ENCODE results near the gene S1PR2.
"Not testable (repeated sequence)": the region's sequence is repeated elsewhere in the genome, so short reads cannot be mapped to it uniquely, and the experiment has no call there.

S1PR2 gene

DNA sequence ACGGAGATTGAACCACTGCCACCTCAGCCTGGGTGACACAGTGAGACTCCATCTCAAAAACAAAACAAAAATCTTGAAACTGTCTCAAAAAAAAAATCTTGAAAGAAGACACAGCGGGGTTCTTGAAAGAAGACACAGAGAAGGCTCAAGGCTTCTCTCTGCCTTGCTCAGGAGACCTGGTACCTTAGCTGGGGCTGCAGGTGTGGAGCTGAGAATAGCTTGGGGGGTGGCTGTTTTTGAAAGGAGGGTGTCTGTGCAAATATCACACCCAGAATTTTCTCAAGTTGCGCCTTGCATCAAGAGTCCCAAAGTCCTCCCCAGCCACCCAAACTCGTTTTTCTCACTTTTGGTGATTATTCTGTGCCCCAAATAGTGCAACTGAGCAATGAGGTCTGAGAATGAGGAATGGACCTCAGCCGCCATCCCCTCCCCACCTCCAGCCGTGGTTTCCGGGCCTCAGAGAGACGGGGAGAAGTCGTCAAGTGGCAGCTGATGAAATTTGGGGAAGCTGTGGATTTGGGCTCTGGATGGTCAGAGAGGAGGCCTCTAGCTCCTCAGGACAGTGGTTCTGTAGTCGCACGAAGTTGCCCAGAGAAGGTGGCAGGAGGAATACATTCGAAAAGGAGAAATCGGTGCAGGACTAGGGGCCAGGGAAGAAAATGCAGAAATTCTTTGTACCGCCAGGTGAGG is 8.8 kb downstream of the S1PR2 start:
- no peak for DNase-seq

DNA sequence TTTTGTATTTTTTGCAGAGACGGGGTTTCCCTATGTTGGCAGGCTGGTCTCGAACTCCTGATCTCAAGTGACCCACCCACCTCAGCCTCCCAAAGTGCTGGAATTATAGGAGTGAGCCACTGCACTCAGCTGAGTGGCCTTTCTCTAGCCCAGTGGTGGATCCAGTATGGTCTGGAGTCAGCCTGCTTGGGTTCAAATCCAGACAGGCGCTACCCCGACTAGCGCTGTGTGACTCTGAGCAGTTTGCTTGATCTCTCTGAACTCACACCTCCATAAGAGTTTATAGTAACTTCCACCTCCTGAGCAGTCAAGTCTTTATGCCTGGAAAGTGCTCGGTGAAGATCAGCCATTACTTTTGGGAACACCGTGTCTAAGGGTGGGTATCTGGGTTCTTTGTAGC is 10.4 kb downstream of the S1PR2 start:
- no peak for DNase-seq

DNA sequence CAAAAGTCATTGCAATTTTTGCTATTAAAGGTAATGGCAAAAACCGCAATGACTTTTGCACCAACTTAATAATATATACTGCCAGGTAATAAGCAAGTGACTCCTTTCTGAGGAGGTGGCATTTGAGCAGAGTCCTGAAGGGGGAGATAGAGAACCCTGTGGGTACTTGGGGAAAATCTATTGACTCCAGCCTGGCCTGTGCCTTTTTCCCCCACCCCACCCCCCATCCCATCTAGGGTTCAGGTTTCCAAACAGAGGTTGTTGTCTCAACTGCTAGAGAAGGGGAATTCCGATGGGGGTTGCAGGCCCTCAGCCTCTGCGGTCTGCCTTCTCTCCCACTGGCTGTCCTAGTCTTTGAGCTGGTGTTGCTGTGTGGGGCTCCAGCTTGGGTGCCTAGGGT is 11.5 kb downstream of the S1PR2 start:
- DNase-seq = peak; percentile 61

DNA sequence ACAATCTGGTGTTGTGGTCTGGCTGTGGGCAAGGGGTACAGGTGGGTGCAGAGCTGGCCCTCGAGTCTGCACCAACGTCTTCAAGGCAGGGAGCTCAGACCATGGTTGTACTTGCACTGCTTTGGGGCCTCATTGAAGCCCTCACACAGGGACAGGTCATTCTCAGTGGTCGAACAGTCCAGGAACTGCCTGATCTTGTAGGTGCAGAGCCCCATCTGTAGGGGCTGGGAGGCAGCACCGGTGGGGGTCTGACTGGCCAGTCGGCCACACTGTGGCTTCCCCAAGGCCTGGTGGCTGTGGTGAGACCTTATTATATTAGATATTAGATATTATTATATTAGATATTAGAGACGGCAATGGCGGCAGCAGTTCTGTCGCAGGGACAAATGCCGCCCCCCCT is 14.0 kb downstream of the S1PR2 start:
- no peak for DNase-seq

DNA sequence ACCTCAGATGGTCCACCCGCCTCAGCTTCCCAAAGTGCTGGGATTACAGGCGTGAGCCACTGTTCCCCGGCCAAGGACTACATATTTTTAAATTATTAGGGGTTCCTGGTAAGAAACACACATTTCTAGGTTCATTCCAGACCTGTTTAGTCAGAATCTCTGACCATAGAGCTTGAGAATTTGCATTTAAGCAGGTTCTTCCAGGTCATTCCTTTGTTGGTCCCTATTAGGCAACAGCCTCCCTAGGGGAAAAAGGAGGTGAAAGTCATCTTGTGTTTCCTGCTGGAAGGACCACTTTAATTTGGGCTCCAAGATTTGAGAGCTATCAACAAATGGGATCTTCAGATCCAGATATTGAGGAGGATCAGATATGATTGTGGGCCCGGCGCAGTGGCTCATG is 16.3 kb downstream of the S1PR2 start:
- DNase-seq = no peak

DNA sequence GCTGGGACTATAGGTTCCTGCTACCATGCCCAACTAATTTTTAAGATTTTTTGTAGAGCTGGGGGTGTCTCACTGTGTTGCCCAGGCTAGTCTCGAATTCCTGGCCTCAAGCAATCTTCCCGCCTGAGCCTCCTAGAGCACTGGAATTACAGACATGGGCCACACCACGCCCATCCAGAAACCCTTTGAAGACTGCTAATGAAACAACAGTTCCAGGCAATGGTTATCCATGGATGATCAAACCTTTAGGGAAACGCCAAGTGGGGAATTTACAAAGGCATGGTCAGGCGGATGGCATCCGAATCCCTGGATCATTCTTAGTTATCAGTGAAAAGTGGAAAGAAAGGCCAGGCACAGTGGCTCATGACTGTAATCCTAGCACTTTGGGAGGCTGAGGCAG is 19.4 kb downstream of the S1PR2 start:
- DNase-seq = no peak

DNA sequence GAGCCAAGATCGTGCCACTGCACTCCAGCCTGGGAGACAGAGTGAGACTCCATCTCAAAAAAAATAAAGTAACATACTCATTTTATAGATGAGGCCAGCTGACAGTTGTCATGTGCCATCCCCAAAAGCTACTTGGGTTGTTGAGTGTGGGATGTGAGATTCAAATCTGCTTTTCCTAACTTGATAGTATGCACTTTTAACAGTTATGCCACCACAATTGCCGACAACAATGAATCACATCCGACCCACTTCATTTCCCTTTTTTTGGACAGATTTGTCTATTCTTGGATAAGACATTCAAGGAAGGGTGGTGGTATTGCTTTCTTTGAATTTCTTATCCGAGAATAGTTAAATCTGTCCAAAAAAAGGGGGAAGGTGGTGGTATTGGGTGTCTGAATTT is 20.1 kb downstream of the S1PR2 start:
- no peak for DNase-seq

DNA sequence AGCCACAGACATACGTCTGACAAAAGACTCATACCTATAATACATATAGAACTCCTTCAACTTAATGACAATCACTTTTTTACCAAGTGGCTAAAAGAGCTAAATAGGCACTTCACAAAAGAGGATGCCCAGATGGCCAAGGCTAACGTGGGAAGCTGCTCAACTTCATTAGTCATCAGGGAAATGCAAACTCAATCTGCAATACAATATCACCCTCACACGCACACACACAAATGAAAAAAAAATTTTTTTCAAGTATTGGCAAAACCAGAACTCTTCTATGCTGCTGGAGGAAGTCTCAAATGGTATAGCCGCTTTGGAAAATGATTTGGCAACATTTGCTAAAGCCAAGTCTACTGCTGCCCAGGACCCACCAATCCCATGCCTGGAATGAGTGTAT is 21.8 kb downstream of the S1PR2 start:
- DNase-seq = no peak

DNA sequence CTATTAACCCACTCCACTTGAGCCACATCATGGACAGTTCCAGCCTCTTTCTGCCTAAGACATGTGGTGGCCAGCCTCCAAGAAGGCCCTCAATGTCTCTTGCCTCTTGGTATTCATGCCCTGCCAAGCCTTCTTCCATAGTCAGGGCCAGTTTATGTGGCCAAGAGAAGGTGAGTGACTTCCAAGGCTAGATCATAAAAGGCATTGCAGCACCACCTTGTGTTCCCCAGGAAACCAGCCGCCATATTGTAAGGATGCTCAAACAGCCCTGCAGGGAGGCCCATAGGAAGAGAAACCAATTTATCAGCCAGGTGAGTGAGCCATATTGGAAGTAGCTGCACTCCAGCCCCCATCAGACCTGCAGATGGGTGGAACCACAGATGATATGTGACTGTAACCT is 24.1 kb downstream of the S1PR2 start:
- no peak for DNase-seq

DNA sequence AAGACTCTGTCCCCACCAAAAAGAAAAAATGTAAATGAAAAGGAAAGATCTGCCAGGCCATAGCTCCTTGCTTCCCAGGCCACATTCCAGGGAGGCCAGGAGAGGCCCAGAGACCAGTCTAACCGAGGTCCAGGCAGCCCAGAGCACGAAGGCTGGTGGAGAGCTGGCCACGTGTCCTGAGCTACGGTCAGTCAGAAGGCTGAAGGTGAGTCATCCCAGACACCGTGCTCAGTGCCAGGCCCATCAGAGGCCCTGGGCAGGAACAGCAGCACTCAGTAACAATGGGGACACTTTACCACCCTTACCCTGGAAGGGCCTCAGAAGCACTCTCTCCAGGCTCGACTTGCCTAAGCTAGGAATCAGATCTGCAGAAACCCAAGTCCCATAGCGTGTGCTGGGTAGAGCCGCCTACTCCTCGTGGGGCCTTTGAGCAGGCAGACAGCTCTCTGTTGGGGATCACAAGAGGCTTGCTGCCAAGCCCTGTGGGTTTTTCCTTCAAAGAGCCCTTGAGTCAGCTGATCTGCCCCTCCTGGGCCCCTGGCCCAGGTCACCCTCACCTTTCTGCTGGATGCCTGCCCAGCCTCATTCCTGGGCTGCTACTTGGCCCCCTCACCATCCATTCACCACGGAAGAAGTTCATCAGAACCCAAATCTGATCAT is 24.8 kb downstream of the S1PR2 start:
- DNase-seq = no peak

DNA sequence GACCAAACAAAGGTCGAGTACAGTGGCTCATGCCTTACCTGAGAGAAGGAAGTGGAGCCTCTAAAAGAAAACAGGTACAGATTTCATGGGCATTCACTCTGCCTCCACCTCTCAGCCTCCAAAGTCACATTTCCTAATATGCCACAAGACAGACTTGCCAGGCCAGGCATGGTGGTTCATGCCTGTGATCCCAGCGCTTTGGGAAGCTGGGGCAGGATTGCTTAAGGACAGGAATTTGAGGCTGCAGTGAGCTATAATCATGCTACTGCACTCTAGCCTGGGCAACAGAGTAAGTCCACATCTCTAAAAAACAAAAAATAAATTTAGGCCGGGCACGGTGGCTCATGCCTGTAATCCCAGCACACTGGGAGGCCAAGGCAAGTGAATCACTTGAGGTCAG is 25.5 kb downstream of the S1PR2 start:
- DNase-seq = no peak

DNA sequence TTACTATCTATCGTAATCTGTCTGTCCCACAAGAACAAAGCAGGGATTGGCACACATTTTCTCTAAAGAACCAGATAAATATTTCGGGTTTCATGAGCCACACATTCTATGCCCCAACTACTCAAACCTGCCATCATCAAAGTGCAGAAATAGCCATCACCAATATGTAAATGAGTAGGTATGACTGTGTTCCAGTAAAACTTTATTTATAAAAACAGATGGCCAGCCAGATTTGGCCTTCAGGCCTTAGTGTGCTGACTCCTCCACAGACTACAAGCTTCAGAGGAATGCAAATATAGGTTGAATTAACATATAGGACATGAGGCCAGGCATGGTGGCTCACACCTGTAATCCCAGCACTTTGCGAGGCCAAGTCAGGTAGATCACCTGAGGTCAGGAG is 27.4 kb downstream of the S1PR2 start:
- DNase-seq = no peak

DNA sequence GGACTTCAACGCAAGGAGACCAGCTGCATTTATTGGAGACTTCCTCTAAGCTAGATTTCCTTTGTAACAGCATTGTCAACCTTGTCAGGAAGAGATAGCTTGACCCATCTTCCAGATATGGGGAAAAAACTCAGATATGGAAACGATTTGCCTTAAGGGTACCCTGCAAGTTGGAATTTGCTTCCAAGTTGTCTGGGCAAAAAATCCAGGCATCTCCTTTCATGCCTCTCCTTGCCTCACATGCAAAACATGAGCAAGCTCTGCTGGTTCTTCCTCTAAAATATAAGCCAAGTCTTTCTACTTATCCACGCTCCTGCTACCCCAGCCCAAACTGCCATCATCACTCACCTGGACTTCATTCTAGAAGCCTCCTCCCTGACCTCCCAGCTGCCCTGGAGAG is 30.0 kb downstream of the S1PR2 start:
- DNase-seq = no peak

DNA sequence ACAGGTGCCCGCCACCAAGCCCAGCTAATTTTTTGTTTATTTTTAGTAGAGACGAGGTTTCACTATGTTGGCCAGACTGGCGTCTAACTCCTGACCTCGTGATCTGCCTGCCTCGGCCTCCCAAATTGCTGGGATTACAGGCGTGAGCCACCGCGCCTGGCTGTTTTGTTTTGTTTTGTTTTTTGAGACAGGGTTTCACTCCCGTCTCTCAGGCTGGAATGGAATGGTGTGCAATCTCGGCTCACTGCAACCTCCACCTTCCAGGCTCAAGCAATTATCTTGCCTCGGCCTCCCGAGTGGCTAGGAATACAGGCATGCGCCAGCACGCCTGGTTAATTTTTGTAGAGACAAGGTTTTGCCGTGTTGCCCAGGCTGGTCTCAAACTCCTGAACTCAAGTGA is 31.0 kb downstream of the S1PR2 start:
- not testable (repeated sequence) for DNase-seq

DNA sequence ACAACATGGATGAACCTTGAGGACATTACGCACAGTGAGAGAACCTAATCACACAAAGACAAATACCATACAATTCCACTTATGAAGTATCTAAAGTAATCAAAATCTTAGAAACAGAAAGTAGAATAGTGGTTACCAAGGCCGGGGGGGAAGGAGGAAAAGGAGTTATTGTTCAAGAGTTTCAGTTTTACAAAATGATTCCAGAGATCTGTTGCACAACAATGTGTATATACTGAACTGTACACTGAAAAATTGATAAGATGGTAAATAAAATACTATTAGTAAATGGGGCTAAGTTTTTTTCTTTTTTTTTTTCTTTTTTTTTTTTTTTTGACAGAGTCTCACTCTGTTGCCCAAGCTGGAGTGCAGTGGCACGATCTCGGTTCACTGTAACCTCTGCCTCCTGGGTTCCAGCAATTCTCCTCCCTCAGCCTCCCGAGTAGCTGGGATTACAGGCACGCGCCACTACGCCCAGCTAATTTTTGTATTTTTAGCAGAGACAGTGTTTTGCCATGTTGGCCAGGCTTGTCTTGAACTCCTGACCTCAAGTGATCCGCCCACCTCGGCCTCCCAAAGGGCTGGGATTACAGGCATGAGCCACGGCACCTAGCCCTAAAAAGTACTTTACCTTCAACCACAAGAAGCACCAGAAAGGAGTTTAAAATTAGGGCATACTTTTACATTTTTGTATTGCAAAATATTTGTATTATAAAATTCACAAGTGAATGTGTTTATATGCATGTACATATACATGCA is 32.1 kb downstream of the S1PR2 start:
- DNase-seq = not testable (repeated sequence)

DNA sequence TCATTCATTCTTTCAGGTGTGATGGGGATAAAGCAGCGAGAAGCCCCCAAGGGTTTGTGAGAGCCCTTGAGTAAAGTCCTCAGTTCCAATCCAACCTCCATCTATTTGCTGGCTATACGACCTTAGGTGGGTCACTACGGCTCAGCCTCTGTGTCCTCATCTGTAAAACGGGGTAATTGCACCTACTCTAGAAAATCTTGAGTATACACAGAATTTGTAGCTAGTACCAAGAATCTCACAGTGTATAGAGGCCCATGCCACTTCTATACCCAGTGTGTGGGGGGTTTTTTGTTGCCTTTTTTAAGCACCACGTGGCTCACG is 36.0 kb downstream of the S1PR2 start:
- DNase-seq = no peak

DNA sequence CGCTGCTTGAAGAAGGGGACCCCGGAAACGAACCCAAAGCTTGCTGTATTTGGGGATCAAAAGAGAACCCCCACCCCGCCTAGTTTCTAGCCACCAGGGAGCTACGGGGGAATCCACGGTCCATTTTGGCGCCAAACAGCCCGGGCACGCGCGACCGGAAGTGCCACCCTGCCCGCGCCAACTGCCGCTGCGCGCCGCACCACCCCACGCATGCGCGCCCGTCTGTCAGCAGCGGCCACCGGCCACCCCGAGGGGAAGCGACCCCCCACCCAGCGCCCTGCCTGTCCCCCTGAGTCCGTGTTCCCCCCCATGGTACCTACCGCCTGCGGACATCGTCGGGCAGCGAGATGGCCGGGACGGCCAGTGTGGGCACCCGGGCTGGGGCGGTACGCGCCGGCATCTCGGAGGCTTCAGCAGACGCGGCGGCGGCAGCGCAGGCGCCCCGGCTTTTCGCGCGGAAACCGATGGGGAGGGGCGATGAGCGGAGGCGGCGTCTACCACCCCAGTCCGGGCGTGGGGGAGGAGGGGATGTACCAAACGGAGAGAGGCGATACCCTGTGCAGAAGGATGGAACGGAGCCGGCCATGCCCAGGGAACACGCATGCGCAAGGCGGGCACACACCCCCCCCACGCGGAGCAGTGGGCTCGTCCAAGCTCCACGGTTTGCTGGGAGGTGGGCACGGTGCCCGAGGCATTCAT is 36.5 kb downstream of the S1PR2 start, which contains the start of gene DNMT1:
Gene DNMT1 (minus strand): TSS at position 454 of the 699 bp plus-strand sequence. CDS start 54 bp downstream, at position 400.
- DNase-seq = peak; percentile 97

DNA sequence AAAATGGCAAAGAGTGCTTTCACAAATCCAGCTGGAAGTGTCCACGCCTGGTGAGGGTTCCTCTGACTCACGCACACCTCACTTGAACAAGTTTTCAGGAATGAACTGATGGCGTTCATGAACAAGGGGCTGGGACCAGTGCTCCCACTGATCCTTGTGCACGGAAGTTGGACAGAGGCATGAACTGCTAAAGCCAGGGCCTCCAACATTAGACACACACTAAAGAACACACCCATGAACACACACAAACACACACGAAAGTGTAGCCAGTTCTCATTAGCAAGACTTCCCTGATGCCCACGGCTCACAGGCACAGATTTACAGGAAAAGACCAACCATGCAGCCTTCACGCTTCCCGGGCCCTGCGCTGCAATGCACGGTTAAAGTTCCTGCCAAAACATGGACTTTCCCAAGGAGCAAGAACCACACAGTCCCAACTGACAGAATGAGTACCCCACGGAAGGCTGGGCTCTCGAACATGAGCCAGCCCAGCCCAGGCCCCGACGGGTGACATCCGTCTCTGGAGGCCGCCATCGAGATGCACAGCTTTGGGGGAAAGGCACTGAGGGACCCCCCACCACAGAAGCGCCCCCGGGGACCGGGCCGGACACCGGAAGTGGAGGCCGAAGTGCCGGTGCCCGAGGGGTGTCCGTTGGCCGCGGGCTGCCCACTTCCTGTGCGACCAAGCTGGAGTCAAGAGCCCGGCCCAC is 37.2 kb downstream of the S1PR2 start:
- peak; percentile 28 for DNase-seq

DNA sequence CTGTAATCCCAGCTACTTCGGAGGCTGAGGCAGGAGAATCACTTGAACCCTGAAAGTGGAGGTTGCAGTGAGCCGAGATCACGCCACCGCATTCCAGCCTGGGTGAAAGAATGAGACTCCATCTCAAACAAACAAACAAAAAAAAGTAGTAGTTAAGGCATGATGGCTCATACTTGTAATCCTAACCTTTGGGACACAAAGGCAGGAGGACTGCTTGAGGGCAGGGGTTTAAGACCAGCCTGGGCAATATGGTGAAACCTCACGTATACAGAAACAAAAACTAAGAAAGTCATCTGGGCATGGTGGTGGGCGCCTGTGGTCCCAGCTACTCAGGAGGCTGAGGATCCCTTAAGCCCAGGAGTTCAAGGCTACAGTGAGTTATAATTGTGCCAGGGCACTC is 38.2 kb downstream of the S1PR2 start:
- DNase-seq = no peak

DNA sequence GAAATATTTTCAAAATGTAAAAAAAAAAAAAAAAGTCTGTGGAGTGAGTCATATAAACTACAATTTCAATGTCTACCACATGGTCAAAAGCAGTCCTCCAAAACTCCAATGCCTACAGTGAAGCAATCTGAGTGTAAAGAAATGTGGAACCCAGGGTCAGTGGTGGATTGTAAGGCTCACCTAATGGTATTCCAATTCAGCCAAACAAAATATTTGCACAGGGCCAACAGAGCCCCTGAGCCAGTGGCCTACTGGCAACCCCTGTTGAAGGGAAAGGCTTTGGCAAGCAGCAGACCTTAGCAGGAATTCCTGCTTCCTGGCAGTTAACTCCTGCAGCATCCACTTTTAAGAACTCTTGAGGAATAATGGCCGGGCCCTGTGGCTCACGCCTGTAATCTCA is 39.8 kb downstream of the S1PR2 start:
- no peak for DNase-seq

DNA sequence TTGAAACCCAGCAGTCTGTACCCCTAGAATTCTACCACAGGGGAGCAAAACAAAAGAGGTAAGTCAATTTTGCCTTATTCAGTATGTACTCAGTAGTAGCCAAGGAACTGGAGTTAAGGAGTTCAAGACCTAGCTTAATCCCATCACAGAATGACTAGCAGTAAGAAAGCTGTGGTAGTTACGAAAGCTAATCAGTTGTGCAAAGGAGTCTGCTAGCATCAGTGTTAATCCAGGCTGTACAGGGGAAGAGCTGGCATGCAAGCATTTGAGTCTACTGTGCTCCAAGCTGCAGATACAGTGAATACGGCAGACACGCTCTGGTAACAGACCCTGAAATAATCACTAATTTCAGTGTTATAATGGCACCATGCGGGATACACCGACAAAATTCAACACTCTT is 41.1 kb downstream of the S1PR2 start:
- DNase-seq = no peak

DNA sequence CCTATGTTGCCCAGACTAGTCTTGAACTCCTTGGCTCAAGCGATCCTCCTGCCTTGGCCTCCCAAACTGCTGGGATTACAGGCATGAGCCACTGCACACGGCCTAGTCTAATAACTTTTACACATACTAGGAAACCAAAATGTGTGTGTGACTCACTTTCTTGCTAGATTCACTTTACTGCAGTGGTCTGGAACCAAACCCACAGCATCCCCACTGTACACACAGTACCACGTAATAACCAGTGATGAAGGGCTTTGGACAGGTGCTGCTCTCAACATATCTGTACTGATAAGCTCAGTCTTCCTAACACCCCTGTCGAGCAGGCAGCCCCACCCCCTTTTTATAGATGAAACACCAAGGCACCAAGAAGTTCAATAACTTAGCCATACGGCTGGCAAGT is 41.5 kb downstream of the S1PR2 start:
- no peak for DNase-seq

DNA sequence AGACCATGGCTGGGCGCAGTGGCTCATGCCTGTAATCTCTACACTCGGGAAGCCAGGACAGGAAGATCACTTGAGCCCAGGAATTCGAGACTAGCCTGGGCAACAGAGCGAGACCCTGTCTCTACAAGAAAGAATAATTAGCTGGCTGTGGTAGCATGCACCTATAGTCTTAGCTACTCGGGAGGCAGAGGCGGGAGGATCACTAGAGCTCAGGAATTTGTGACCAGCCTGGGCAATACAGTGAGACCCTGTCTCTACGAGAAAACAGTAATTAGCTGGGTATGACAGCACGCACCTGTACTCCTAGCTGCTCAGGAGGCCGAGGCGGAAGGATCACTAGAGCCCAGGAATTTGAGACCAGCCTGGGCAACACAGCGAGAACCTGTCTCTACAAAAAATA is 43.8 kb downstream of the S1PR2 start:
- DNase-seq = no peak
